IPS DF 4.7 (cell line): ENCODE results near the gene PIEZO2.

Experiments
- DNase-seq: peaks from one replicate; pipeline ENCODE4 v3.0.0-alpha.2; 2013; ENCODE audit warnings: low spot score; ENCODE audit errors: extremely low read depth

The PIEZO2 gene

GRCh38 chr18:11070593-11070992, 78.8 kb downstream of the PIEZO2 start:
- DNase-seq = no peak

GRCh38 chr18:11066038-11066437, 83.3 kb downstream of the PIEZO2 start:
- DNase-seq = peak; percentile 11

GRCh38 chr18:11064727-11065460, 84.5 kb downstream of the PIEZO2 start:
- no peak for DNase-seq

- no peak for DNase-seq
These were observed 85.3 kb downstream of the PIEZO2 start for GRCh38 chr18:11064106-11064505.

GRCh38 chr18:11055721-11056120, 93.6 kb downstream of the PIEZO2 start:
- DNase-seq = no peak

GRCh38 chr18:11054497-11054896, 94.9 kb downstream of the PIEZO2 start:
- DNase-seq = no peak

GRCh38 chr18:11053293-11053692, 96.1 kb downstream of the PIEZO2 start:
- DNase-seq = no peak

GRCh38 chr18:11052800-11053199, 96.6 kb downstream of the PIEZO2 start:
- no peak for DNase-seq

- no peak for DNase-seq
These were observed 97.9 kb downstream of the PIEZO2 start for GRCh38 chr18:11051462-11051861.

- no peak for DNase-seq
These were observed 98.4 kb downstream of the PIEZO2 start for GRCh38 chr18:11050966-11051365.

- DNase-seq = no peak
These were observed 101.6 kb downstream of the PIEZO2 start for GRCh38 chr18:11047817-11048216.

- DNase-seq = no peak
These were observed 102.2 kb downstream of the PIEZO2 start for GRCh38 chr18:11047156-11047555.

- DNase-seq = no peak
These were observed 103.2 kb downstream of the PIEZO2 start for GRCh38 chr18:11046140-11046539.

GRCh38 chr18:11043694-11044093, 105.7 kb downstream of the PIEZO2 start:
- no peak for DNase-seq

GRCh38 chr18:11042247-11042646, 107.1 kb downstream of the PIEZO2 start:
- DNase-seq = no peak

GRCh38 chr18:11040823-11041656, 108.3 kb downstream of the PIEZO2 start:
- DNase-seq = peak; percentile 41

GRCh38 chr18:11040359-11040758, 109.0 kb downstream of the PIEZO2 start:
- DNase-seq = no peak

- DNase-seq = no peak
These were observed 111.7 kb downstream of the PIEZO2 start for GRCh38 chr18:11037533-11038240.

- no peak for DNase-seq
These were observed 113.4 kb downstream of the PIEZO2 start for GRCh38 chr18:11035814-11036495.

GRCh38 chr18:11035376-11035775, 114.0 kb downstream of the PIEZO2 start:
- no peak for DNase-seq

GRCh38 chr18:11034884-11035283, 114.5 kb downstream of the PIEZO2 start:
- DNase-seq = no peak
